LNCAP (cell line): ENCODE data around the gene SEZ6L.

Experiments used
- TF ChIP-seq, protein P1 (sequence below): fragments of 450-650 bp; IDR thresholded peaks from 2 replicates; pipeline ENCODE4 v1.5.1; 2017; ENCODE audit warnings: mild to moderate bottlenecking

The SEZ6L gene

GRCh38 chr22:26409719-26410335 is 240.6 kb downstream of the SEZ6L start:
- TF ChIP-seq, protein P1, sequence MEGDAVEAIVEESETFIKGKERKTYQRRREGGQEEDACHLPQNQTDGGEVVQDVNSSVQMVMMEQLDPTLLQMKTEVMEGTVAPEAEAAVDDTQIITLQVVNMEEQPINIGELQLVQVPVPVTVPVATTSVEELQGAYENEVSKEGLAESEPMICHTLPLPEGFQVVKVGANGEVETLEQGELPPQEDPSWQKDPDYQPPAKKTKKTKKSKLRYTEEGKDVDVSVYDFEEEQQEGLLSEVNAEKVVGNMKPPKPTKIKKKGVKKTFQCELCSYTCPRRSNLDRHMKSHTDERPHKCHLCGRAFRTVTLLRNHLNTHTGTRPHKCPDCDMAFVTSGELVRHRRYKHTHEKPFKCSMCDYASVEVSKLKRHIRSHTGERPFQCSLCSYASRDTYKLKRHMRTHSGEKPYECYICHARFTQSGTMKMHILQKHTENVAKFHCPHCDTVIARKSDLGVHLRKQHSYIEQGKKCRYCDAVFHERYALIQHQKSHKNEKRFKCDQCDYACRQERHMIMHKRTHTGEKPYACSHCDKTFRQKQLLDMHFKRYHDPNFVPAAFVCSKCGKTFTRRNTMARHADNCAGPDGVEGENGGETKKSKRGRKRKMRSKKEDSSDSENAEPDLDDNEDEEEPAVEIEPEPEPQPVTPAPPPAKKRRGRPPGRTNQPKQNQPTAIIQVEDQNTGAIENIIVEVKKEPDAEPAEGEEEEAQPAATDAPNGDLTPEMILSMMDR: no peak

GRCh38 chr22:26410386-26410785 is 241.1 kb downstream of the SEZ6L start:
- TF ChIP-seq, protein P1: no peak

DNA sequence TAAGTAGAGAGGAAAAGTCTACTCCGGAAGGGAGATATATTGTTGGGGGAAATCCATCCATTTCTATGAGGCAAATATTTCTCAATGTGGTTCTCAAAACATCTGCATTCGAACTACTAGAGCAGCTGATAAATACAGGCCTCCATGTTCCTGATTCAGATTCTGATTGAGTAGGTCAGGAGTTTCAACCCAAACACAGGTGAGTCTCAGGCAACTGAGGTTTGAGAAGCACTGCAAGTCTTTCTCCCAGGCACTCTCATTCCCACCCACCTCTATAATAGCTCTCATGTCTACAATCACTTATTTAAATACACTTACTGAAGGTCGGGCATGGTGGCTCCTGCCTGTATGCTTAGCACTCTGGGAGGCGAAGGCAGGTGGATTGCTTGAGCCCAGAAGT is 245.1 kb downstream of the SEZ6L start:
- TF ChIP-seq, protein P1: no peak

DNA sequence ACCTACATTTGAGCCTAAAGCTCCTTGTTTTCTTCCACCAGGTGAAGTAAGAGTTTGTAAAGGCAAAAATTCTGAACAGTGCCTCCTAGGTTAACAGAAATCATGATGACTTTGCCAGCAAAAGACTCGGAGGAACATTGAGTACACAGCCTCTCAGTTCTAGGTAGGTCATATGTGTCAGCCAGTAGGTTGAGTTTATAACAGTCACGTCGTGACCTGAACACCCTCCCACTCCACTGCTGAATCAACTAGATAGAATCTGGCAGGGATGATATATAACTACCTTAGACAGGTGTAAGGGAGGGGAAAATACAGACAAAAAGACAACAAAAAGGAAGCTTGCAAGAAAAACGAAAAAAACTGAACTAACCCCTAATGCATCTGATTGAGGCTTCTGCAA is 247.0 kb downstream of the SEZ6L start:
- TF ChIP-seq, protein P1: no peak

- TF ChIP-seq, protein P1: no peak
Measured at GRCh38 chr22:26416670-26417276, 247.5 kb downstream of the SEZ6L start.

DNA sequence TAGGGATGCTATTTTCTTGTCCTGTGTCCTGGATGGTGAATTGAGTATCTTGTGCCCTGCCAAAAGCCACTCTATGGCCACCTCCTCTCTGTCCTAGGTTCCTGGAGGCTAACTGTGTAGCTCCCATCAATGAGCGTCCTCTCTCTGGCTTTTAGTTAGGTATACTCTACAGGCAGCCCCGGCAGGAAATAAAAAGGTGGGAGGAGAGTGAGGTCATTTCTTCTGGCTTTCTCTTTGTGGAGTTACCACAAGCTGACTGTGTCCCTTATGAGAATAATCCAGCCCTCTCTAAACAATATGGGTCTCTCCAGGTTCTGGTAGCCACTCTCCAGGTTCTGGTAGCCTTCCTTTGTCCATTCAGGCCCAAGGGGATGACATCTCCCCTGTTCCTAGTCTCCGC is 248.1 kb downstream of the SEZ6L start:
- TF ChIP-seq, protein P1: no peak

DNA sequence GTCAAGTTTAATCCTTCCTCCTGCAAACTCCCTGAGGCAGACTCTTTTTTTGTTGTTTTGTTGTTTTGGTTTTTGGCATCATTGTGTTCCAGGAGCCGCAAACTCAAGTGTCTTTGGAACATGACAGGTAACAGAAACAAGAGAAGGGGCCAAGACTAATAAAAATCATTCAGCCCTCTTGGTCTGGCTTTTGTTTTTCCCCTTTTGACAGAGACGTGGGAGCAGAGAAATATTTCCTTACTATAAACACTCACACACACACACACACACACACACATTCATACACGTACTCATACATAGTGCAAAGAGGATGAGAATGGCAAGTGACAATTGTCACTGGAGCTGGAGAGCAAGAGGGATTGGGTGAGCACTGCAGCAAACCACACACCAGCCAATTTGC is 249.4 kb downstream of the SEZ6L start:
- TF ChIP-seq, protein P1: no peak
